ENCODE results near the gene ALPL. TPM values are rescaled to one million over a fixed set of nuclear protein-coding genes. Genes with fewer than 3 reads are reported as not detected.

Gene ALPL
- polyA plus RNA-seq, 2 of the 4 experiments (the other 2 are of a cell fraction), result 0.06 to 0.31 TPM

- DNase-seq (ENCODE audit: low read depth in 1 of 2, low spot score in 1 of 2) (no peak), FAIRE-seq (no peak), ATAC-seq (peak in 1 of 2 experiments; percentile 23; a peak in 2 of 6 replicates)
- TF ChIP-seq TFCP2L1 (CRISPR knock-in tag; IDR thresholded peaks at IDR 0.05) (no peak), SMC3 (IDR thresholded peaks at IDR 0.05) (no peak)
- ChIA-PET POLR2A (no interaction called here), CTCF (interaction anchor here (1.3 to 1.4 kb wide), 2 partner anchors 108 to 178 kb away, joined by 3 read pairs; no protein-coding TSS in a partner anchor)
- Histone ChIP-seq H3K4me1 (peaks cover 4% of the 10 kb centered on the region; the same call in 1 of the 3 replicates), H3K9me3 (no peaks in the 10 kb centered on the region), H3K27ac (no peak overlapping the region), H3K4me3 (no peak overlapping the region), H3K4me2 (peak overlapping the region; percentile 62; the same call in 1 of the 3 replicates)
- 69% methylated on average over 5 of the region's 5 CpGs for WGBS (ENCODE audit: missing lambda C conversion rate)
These were observed 40.9 kb downstream of the ALPL start for GRCh38 chr1:21550097-21550496.

- Histone ChIP-seq H3K9me3 (no peaks in the 10 kb centered on the region), H3K4me2 (peak overlapping the region; percentile 62), H3K4me1 (peaks cover 4% of the 10 kb centered on the region; the same call in 1 of the 3 replicates), H3K4me3 (no peak overlapping the region), H3K27ac (no peak overlapping the region)
- ChIA-PET CTCF (interaction anchor here (1.1 to 1.4 kb wide), 3 partner anchors 35 to 179 kb away, joined by 3 to 4 read pairs (median 3); no protein-coding TSS in a partner anchor), POLR2A (no interaction called here)
- TF ChIP-seq ELK1 (IDR thresholded peaks at IDR 0.05; ENCODE audit: low read depth, low read length), result no peak
- TF ChIP-seq FOSL2 (IDR thresholded peaks at IDR 0.05), result no peak
- no peak for TF ChIP-seq FOSL2 (CRISPR knock-in tag; IDR thresholded peaks at IDR 0.05)
- no peak for TF ChIP-seq TFCP2L1 (CRISPR knock-in tag; IDR thresholded peaks at IDR 0.05)
- no peak for TF ChIP-seq GATA3 (IDR thresholded peaks at IDR 0.05; ENCODE audit: borderline replicate concordance)
- TF ChIP-seq SMC3 (IDR thresholded peaks at IDR 0.05), result no peak
- no peak for TF ChIP-seq PHF8 (IDR thresholded peaks at IDR 0.05; ENCODE audit: borderline replicate concordance, low read depth)
- TF ChIP-seq SREBF2 (IDR thresholded peaks at IDR 0.05), result no peak
- TF ChIP-seq JUNB (IDR thresholded peaks at IDR 0.05), result no peak
- no peak for TF ChIP-seq NFE2L2 (conservative IDR thresholded peaks at IDR 0.05; ENCODE audit: low read length)
- TF ChIP-seq ESRRA (IDR thresholded peaks at IDR 0.05; ENCODE audit: borderline replicate concordance, low read length), result no peak
- no peak for TF ChIP-seq ZNF302 (CRISPR knock-in tag; IDR thresholded peaks at IDR 0.05)
- no peak for TF ChIP-seq MYC (IDR thresholded peaks at IDR 0.05; ENCODE audit: borderline replicate concordance, low read length)
- TF ChIP-seq CHD2 (IDR thresholded peaks at IDR 0.05; ENCODE audit: low read length, partially characterized antibody), result no peak
- TF ChIP-seq HEYL (CRISPR knock-in tag; IDR thresholded peaks at IDR 0.05), result no peak
- TF ChIP-seq HES2 (IDR thresholded peaks at IDR 0.05), result no peak
- no peak for TF ChIP-seq HMGXB4 (CRISPR knock-in tag; IDR thresholded peaks at IDR 0.05; ENCODE audit: borderline replicate concordance)
- TF ChIP-seq RAD21 (conservative IDR thresholded peaks at IDR 0.05 in 1 of 2, IDR thresholded peaks at IDR 0.05 in 1 of 2), result no peak
- TF ChIP-seq PBX3 (IDR thresholded peaks at IDR 0.05), result no peak
- FAIRE-seq (no peak), DNase-seq (ENCODE audit: low read depth in 1 of 2, low spot score in 1 of 2) (no peak), ATAC-seq (peak; percentile 37 to 67; a peak in 4 of 6 replicates)
- 19% methylated on average over 11 of the region's 12 CpGs for WGBS (ENCODE audit: missing lambda C conversion rate)
These were observed 41.7 kb downstream of the ALPL start for GRCh38 chr1:21550866-21551475.

All from A549 (cell line).